AG08396 (cell line): Measurements from ENCODE around the gene SLC16A3.
A peak's percentile ranks its signal among the peaks of the same experiment; 100 is the strongest.
"Not testable (repeated sequence)": the region's sequence is repeated elsewhere in the genome, so short reads cannot be mapped to it uniquely, and the experiment has no call there.

Experiments
- DNase-seq: peaks from one replicate; pipeline ENCODE4 v3.0.0; 2012; ENCODE audit warnings: low spot score, mixed read lengths

SLC16A3 gene

DNA sequence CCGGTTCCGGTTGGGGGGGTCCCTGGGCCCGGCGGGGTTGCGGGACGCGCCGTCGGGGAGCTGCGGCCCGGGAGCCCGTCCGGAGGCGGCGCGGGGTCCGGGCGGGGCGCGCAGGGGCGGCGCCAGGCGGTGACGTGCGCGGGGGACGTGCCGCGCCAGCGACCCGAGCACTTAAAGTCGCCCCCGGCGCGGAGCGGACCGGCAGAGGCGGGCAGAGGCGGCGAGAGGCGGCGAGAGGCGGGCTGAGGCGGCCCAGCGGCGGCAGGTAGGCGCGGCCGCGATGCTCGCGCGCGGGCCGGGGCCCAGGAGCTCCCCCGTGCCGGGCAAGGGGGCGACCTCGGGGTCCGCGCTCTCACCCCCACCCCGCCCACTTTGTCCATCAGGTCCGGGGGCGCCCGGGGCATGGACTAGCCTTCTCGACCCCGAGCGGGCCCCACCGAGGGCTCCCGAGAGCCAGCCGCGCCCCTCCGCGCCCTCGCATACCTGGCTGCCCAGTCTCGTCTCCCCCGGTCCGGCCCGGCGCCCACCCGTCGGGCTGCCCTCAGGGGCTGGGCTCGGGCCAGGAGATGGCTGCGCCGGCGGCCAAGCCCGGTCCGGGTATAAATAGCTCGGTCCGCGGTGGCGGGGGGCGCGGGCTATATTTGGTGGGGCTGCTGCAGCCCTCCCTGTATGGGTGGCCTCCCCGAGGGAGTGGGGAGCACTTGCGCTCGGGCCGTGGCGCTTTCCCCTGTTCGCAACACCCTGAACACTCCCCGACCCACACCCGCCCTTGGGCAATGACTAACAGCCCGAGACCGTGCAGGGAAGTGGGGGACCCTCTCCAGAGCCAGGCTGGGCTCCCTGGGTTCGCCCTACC lies at the start of gene SLC16A3:
SLC16A3 (plus strand) TSS at position 201 of the 856 bp plus-strand sequence. CDS start 6,967 bp downstream, outside the sequence.
- DNase-seq: peak; percentile 95

DNA sequence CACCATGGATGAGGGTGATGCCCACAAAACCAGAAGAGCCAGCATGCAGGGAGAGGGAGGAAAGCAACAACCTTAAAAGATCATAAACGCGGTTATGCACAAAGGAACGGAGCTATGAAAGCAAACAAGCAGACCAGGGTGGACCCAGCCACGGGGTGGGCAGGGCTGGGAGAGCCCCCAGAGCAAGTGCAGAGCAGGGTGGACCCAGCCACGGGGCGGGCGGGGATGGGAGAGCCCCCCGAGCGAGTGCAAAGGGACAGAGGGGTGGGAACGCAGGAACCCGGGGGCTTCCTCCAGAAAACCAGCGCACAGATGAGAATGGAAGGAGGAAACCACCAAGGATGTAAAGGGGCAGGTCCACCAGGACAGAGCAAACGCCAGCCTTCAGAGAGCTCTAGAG lies 49.4 kb upstream of the SLC16A3 start:
- no peak for DNase-seq

DNA sequence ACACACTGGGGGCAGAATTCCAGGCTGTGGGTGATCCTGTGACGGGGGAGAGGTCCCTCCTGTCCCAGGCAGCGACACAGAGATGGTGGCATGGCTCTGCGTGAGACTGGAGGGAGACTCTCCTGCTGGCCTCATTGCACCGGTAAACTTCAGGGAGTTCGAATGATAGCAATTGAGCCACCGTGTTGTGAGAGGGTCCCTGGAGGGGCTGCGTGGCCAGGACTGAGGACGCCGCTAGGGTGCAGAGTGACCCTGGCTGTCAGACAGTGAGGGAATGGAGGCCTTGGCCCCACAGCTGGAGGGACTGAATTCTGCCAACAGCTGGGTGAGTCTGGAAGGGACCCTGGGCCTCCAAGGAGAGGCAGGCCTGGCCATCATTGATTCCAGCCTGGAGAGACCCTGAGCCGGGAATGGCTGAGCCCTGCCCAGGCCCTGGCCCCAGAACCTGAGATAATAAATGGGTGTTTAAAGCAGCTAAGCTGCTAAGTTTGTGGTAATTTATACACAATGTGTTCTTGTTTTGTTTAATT lies 48.8 kb upstream of the SLC16A3 start:
- no peak for DNase-seq

DNA sequence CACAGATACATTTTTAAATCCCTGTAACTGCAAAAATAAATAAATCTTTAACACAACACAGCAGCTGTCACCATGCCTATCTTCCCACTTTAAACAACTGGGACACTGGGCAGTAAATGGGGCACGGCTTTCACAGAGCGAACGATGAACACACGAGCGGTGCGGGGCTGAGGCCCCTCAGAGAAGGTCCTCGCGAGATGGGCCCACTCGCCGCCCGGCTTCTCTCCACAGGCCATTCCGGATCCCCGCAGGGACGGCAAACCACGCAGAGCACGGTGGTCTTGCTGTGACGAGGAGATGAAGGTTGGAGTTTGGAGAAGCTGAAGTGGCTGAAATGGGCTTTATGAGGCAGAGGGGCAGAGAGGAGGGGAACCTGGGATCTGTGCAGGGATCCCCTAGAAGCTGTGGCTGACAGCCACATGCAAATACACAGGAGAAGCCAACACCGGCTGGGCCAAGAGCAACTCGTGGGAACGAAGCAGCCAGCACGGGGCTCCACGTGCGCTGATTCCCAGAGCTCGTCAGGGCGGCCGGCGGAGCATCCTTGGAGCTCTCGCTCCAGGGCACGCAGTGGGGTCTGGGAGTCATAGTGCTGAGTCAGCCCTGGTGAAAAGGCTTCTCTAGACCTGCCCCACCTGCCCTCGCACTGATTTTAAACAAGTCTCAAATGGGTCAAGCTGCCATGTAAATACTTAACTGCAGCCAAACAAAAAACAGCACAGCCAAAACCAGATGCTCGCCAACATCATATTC lies 47.9 kb upstream of the SLC16A3 start:
- DNase-seq: no peak

DNA sequence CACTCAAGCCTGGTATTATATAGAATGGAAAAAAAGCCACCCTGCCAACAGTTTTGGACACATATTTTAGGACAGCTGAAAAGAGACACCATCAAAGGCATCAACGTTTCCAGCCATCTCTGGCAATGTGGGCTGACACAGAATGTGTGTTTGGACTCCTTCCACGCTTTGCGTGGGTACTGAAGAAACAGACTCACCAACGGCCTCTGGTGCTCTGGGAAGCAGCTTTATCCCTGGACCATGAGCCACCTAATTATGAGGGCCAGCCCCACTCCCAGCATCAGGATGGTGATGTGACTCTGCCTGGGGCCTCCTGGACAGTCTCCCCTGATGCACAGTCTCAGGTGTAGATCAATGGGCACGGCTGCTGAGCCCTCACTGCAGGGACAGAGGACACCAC lies 44.1 kb upstream of the SLC16A3 start:
- no peak for DNase-seq

DNA sequence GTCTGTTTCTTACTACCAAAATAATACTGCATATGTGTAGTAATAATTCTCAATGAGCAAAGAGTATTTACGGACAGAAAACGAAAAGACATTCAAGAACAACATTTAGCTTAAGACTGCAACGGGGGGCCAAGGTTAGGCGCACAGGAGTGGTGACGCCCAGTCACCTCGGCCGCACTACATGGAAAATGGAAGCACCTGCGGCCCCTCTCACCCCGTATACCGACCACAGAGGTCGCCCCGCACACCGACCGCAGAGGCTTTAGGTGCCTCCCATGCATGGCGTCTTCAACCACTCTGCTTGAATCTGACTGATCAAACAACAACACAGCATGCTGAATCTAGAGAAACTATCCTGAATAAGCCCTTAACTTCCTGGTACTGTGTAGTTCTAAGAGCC lies 42.6 kb upstream of the SLC16A3 start:
- no peak for DNase-seq

DNA sequence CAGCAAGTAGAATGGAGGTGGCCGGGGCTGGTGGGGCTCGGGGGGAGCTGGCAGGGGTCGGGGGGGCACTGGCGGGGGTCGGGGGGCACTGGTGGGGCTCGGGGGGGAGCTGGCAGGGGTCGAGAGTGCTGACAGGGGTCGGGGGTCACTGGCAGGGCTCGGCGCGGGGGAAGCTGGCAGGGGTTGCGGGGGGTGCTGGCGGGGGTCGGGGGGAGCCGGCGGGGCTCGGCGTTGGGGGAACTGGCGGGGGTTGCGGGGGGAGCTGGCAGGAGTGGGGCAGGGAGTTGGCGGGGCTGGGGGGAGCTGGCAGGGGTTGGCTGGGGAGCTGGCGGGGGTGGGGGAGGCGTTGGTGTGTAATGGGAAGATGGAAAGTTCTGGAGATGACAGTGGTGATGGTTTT lies 41.3 kb upstream of the SLC16A3 start:
- no peak for DNase-seq

DNA sequence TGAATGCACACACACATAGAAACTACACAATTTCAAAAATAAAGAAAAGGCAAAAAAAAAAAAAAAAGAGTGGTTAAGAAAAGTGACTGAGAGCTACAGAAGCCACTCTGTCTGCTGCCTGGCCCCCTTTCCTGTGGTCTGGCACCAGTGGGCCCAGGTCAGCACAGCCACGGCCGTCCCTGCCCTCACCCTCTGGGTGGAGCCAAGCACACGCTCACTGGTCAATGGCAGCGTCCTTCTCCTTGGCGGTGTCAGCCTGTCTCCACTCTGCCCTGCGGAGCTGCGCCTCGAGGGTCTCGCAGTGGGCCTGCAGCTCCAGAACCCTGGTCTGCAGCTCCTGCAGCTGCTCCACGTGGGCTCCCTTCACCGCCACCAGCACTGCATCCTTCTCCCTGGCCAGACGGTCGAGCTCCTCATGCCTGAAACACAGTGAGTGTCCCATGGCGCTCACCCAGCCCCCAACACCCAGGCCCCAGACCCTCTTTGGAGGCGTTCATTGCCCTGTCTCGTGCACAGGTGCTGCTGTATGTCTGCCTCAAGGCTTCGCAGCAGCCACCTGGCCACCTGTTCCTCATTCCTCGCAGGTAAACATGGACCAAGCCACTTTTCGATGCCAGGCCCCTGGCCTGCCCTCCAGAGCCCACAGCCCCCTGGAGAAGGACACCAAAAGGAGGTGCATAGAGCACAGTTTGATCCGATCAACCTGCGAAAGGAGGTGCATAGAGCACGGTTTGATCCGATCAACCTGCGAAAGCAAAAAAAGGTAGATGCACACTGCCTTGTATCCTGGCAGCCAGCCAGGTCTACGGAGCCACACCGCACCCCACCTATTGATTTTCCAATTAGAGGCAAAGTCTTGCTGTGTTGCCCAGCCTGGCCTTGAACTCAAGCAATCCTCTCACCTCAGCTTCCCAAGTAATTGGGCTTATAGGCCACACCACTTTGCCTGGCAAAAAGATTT lies 40.6 kb upstream of the SLC16A3 start:
- DNase-seq: no peak

DNA sequence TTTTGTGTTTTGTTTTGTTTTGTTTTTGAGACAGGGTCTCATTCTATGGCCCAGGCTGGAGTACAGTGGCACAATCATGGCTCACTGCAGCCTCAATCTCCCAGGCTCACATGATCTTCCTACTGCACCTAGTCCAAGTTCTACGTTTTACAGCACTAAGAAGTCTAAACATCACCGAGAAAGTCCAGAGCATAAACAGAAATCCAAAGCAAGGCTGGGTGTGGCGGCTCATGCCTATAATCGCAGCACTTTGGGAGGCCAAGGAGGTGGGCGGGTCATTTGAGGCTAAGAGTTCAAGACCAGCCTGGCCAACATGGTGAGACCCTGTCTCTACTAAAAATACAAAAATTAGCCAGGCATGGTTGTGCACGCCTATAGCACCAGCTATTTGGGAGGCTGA lies 35.8 kb upstream of the SLC16A3 start:
- not testable (repeated sequence) for DNase-seq

DNA sequence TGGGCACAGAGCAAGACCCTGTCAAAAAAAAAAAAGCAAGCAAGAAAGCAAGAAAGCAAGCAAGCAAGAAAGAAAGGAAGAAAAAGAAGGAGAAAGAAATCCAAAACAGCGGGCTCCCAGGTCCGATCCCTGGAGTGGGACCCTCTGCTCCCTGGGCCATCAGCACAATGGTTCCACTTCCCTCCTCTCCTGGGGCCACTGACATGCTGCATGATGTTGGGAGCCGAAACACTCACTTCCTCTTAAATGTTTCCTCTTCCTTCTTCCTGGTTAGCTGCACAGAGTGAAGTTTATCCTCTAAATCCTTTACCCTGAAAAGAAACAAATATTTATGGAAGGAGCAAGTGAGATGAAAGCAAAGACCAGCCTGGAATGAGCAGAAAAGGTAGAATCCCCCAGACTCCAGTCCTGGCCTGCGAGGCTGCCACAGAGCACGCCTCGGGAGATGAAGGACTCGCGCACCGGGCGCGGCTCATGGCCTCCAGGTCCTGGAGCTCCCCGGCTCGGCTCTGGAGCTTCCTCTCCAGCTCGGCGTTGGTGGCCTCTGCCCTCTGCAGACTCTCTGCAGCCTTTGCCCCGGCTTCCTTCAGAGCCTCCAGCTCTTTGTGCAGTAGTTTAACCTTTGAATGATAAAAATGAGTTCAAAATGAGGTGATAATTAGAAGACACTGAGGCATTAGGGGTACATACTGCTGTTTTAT lies 35.2 kb upstream of the SLC16A3 start:
- DNase-seq: no peak

DNA sequence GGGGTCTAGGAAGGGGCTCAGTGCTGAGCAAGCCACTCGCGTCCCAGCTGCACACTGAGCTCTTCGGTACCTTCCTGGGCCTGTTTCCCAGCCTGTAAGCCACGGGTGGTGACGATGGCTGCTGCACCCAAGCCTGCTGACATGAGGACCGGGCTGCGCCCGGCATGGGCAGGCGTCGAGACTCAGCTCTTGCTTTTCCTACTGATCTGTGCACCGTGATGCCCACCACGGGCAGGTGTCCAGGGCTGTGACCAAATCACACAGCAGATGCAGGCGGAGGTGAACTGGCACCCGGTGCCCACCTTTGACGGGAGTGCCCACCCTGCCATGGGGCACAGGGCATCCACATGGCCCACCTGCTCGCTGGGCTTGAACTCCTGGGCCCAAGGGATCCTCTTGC lies 34.1 kb upstream of the SLC16A3 start:
- no peak for DNase-seq

DNA sequence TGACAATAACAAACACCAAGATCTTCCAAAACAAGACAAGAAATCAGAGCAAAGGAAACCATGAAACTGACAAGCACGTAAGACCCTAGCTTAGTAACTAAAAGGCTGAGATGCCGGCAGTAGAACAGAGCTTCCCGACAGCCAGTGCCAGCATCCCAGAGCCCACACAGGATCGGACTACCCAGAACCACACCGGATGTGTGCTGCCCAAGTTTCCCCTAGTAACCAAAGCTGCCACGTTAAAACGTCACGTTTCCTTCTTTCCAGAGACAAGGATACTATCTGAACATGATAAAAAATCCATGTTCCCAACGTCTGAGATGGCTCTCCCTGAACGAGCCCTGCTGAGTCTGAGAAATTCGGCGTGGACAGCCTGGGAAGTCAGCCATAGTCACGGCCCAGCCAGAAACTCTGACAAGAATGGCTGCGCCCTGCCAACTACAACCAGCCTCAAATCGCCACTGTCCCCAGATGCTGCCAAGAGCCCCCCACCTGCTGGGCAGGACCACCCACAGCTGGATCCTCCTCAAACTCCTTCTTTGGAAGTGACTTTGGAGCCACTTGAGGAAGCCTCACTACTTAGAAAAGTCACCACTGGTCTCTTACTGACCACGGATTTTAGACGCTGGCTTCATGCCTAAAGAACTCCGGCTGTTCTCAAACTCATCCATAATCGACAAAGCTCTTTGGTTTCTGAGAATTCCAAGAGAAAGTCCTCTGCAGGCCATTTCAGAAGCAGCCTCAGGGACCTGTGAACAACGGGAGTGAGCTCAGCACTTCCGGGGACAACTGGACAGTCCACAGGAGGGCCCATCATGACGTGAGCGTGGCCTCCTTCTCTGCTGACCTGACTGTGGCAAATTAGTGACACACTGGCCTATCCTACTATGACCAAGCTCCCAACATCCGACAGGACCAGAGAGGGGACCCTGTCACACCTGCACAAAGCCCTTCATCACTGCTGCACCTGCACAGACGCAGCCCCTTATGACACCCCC lies 32.9 kb upstream of the SLC16A3 start:
- DNase-seq: no peak

DNA sequence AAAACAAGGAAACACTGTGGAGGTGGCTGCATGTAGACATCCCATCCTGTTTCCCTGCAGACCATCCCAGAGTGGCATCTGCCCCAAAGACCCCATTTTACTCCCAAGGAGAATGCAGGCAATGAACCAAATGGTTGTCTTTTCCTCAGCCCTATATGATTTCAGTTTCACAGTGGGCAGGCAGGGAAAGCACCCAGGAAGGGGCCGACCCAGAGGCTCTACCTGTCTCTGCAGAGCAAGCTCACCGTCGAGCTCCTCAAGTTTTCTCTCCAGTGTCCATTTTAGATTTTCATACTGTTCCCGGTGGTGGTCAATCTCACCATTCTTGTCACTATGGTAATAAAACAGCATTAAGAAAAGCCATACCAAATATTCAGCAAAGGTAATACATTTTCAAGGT lies 30.8 kb upstream of the SLC16A3 start:
- no peak for DNase-seq

DNA sequence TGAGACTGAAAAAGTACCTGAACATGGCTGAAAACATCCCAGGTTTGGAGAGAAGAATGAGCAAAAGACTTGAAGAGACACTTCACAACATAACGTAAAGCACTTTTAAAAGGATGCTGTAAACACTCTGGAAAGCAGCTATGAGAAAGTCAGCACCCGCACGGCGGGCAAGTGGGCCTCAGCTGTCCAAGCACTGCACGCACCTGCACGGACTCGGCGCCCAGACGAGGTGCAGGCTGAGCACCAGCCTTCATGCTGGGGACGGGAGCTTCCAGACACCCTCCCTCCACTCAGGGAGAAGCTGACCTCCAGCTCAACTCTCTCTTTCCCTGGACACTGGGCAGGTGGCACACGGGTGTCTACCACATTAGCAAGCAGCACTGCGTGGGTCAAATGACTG lies 29.3 kb upstream of the SLC16A3 start:
- DNase-seq: no peak

DNA sequence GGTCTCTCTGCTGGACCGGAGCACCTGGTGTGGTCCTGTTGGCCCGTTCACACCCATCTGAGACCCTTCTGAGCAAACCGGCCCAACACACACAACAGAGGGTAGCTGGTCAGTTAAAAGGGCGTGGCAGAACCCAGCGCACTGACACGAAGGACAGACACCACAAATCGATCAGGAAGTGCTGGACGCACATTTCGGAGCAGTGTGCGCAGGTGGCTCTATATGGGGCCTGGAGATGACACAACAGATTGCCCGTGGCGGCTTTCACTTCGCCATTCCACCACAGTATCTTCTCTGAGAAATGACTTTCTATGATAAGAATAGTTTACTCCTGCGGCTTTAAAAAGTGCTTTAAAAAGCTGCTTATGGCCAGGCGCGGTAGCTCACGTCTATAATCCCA lies 28.7 kb upstream of the SLC16A3 start:
- no peak for DNase-seq

DNA sequence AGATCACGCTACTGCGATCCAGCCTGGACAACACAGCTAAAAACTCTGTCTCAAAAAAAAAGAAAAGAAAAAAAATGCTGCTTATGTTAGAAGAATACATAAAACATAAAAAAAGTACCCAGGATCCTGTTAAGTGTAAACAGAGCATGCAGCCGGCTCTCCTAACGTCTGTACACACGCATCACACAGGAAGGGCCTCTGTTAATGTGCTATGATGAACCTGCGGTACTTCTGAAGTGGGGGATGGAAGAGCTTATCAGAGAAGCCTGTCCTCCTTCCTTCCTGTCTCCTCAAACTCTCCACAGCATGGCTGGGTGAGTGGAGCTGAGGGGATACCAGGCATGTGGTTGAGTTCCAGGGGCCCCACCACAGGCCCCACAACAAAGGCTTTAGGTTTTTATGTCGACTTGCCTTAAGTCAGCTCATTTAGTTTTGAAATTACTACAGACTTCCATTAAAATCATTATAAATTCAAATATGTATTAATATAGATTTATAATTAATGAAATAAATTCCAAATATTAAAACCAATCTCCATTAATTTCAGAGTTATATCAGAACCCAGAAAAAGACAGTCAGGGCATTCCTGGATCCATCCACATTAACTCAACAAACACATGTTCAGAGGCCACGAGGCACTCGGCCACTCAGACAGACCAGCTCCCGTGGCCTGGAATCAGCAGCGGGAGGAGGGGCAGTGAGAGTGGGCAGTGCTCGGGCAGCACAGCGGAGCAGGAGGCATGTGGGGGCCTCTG lies 27.9 kb upstream of the SLC16A3 start:
- DNase-seq: no peak

DNA sequence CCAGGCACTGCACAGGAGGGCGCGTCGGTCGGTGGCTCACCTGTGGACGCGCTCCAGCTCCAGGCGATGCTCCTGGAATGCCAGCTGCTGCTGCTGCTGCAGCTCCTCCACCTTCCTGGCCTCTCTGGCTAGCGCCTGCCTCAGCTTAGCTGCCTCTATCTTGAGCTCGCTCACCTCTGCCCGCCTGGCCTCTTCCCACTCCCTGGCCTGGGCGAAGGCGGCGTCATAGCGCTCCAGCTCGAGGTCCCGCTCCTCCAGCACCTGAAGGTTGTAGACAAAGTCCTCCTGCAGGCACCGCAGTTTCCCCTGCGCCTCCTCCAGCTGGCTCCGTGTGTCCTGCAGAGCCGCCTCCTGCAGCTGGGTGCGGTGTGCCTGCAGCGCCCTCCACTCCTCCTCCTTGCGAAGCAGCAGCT lies 27.3 kb upstream of the SLC16A3 start:
- DNase-seq: no peak

DNA sequence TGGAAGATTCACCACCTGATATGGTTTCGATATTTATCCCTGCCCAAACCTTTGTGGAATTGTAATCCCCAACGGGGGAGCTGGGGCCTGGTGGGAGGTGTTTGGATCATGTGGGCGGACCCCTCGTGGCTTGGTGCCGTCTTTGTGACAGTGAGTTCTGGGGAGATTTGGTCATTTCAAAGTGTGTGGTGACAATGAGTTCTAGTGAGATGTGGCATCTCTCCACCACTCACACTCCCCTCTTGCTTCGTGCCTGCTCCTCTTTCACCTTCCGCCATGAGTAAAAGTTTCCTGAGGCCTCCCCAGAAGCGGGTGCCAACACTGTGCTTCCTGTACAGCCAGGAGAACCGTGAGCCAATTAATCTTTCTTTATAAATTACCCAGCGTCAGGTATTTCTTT lies 25.9 kb upstream of the SLC16A3 start:
- no peak for DNase-seq

DNA sequence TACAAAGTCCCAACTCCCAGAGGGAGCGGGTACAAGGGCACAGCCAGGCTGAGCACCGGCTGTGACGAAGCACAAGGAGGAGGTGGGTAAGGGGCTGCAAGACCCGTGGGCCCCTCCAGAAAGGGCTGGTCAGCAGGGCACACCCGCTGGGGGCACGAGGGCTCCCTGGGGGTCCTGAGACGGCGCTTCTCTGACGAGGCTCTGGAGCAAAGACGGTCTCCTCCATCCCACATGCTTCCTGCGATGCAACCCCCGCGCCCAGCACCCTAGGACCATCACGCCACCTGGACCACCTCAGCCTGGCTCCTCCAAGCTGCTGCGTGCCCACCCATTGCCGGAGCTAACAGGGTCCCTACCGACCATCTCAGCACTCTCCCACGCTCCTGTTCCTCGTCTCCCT lies 24.9 kb upstream of the SLC16A3 start:
- no peak for DNase-seq
